K562 (cell line): ENCODE measurements around the gene SRC. TPM values are rescaled to one million over a fixed set of nuclear protein-coding genes. Genes with fewer than 3 reads are reported as not detected.

Experiments used
- ATAC-seq: fragments of 200-7000 bp; cut with Tn5 transposase; 3 replicates; pipeline ENCODE4 v1.9.1; 2020; ENCODE audit warnings: moderate library complexity
- BruUV-seq: library from RNA; stranded (reverse); fragments of 400-500 nt; replicated peaks from 2 replicates; lab custom pipeline; 2021; lab: Mats Ljungman, UMichigan
- CTCF ChIA-PET: fragments of 300-600 bp; formaldehyde crosslinking; extraction: SDS; loops from one replicate; lab custom pipeline; 2021; ENCODE audit warnings: low intra/inter-chr PET ratio; lab: Yijun Ruan, JAX
- POLR2A ChIA-PET: fragments of 300-600, 350-650 bp; sonication (Branson Sonifier 250); formaldehyde crosslinking; extraction: SDS; loops from one replicate; lab custom pipeline; 2021; ENCODE audit warnings: antibody characterized with exemption, inconsistent platforms; lab: Yijun Ruan, JAX
- DNase-seq, 4 experiments: peaks; one replicate each; pipeline versions ENCODE4 v3.0.0 to v3.0.0-alpha.2; 2011 to 2018; ENCODE audit warnings: low spot score in 3 of 4, mixed read lengths in 3 of 4; ENCODE audit errors: extremely low read depth in 1 of 4
- FAIRE-seq: peaks from 2 replicates; lab custom pipeline; 2011; peaks lifted over from hg19 to GRCh38; lab: Jason Lieb, UNC
- H2AFZ ChIP-seq: 2 replicates; pipeline ENCODE4 v1.6.0; 2011; ENCODE audit warnings: low read depth, low read length, control low read depth, inconsistent platforms
- H3K27ac ChIP-seq: fragments of 200-600 bp; 3 replicates; pipeline ENCODE4 v1.8.0; 2011; ENCODE audit warnings: low read depth, mild to moderate bottlenecking, control low read depth, inconsistent platforms, low read length, moderate library complexity, mixed read lengths; ENCODE audit errors: extremely low read depth
- H3K27me3 ChIP-seq, 2 experiments: fragments of 300-600 bp in 1 of 2; 2 replicates in 1 of 2; 3 replicates in 1 of 2; pipeline versions ENCODE4 v1.6.0 to v1.8.0; 2011; ENCODE audit warnings: inconsistent platforms in 2 of 2, low read length in 2 of 2, mild to moderate bottlenecking in 1 of 2, mixed read lengths in 1 of 2, moderate library complexity in 1 of 2; ENCODE audit not compliant: control insufficient read depth in 2 of 2, insufficient read depth in 2 of 2
- H3K36me3 ChIP-seq: fragments of 300-600 bp; 3 replicates; pipeline ENCODE4 v1.8.0; 2011; ENCODE audit warnings: mild to moderate bottlenecking, low read length, inconsistent platforms; ENCODE audit not compliant: control insufficient read depth, insufficient read depth
- H3K4me1 ChIP-seq, 2 experiments: fragments of 200-600 bp in 1 of 2; replicated peaks in 1 of 2; 2 replicates in 1 of 2; 3 replicates in 1 of 2; pipeline versions ENCODE4 v1.5.1 to v1.8.0; 2011; ENCODE audit warnings: inconsistent platforms in 2 of 2, low read length in 2 of 2, mild to moderate bottlenecking in 1 of 2, mixed read lengths in 1 of 2, moderate library complexity in 1 of 2; ENCODE audit not compliant: control insufficient read depth in 2 of 2, insufficient read depth in 2 of 2
- H3K4me2 ChIP-seq: 2 replicates; pipeline ENCODE4 v1.6.1; 2011; ENCODE audit warnings: low read length, control low read depth, inconsistent platforms, mixed read lengths; ENCODE audit not compliant: insufficient read depth
- H3K4me3 ChIP-seq: fragments of 200-600 bp; sonication (generic), shearing (Covaris generic); 2 replicates; pipeline ENCODE4 v1.5.1; 2016; ENCODE audit warnings: control low read depth, inconsistent platforms
- H3K79me2 ChIP-seq: fragments of 200-600 bp; 3 replicates; pipeline ENCODE4 v1.8.0; 2011; ENCODE audit warnings: low read length, inconsistent platforms; ENCODE audit not compliant: control insufficient read depth, insufficient read depth
- H3K9ac ChIP-seq, 2 experiments: 2 replicates each; pipeline versions ENCODE4 v1.6.0 to v1.6.1; 2011; ENCODE audit warnings: low read depth in 2 of 2, low read length in 2 of 2, control low read depth in 1 of 2, inconsistent platforms in 1 of 2, mild to moderate bottlenecking in 1 of 2, mixed read lengths in 1 of 2; ENCODE audit not compliant: insufficient read depth in 1 of 2
- H3K9me1 ChIP-seq: one replicate; pipeline ENCODE4 v1.6.0; 2011; ENCODE audit warnings: inconsistent platforms, mild to moderate bottlenecking, low read length, moderate library complexity; ENCODE audit not compliant: control insufficient read depth, insufficient read depth
- H3K9me3 ChIP-seq: replicated peaks from 2 replicates; pipeline ENCODE4 v1.5.1; 2011; ENCODE audit warnings: low read depth, low read length, inconsistent platforms; ENCODE audit not compliant: control insufficient read depth, insufficient read depth
- H4K20me1 ChIP-seq: replicated peaks from 2 replicates; pipeline ENCODE4 v1.6.1; 2011; ENCODE audit warnings: low read length, inconsistent platforms, mixed read lengths; ENCODE audit not compliant: control insufficient read depth, insufficient read depth
- C11orf30 ChIP-seq: fragments of 450-650 bp; IDR thresholded peaks from 2 replicates; pipeline ENCODE4 v1.6.1; 2016; ENCODE audit warnings: low read depth, mild to moderate bottlenecking
- E2F5 ChIP-seq: sonication (generic); formaldehyde crosslinking; IDR thresholded peaks from 2 replicates; pipeline ENCODE4 v1.8.0; 2022; ENCODE audit warnings: mild to moderate bottlenecking, missing genetic modification reagents
- MEF2A ChIP-seq: IDR thresholded peaks from 2 replicates; pipeline ENCODE4 v1.6.1; 2011; ENCODE audit warnings: low read depth, mild to moderate bottlenecking, low read length, moderate library complexity; ENCODE audit not compliant: control insufficient read depth
- NCOA6 ChIP-seq: fragments of 450-650 bp; IDR thresholded peaks from 2 replicates; pipeline ENCODE4 v1.6.1; 2017; ENCODE audit warnings: mild to moderate bottlenecking
- PHTF2 ChIP-seq: fragments of 250-450 bp; sonication (Bioruptor Pico); IDR thresholded peaks from 2 replicates; pipeline ENCODE4 v1.5.0; 2021; ENCODE audit warnings: mild to moderate bottlenecking
- RBM22 ChIP-seq: fragments of 200-400 bp; formaldehyde crosslinking; IDR thresholded peaks from 2 replicates; pipeline ENCODE4 v1.6.1; 2018; ENCODE audit warnings: low read length, low read depth; ENCODE audit not compliant: poor library complexity, severe bottlenecking
- XRCC3 ChIP-seq: fragments of 450-650 bp; IDR thresholded peaks from 2 replicates; pipeline ENCODE4 v1.6.1; 2017; ENCODE audit warnings: mild to moderate bottlenecking, moderate library complexity
- ZBTB11 ChIP-seq, 3 experiments: fragments of 200-800 bp in 1 of 3; fragments of 250-450 bp in 1 of 3; fragments of 450-650 bp in 1 of 3; sonication (Bioruptor Pico) in 1 of 3; sonication (Bioruptor generic) in 1 of 3; formaldehyde crosslinking in 1 of 3; IDR thresholded peaks; 2 replicates each; pipeline versions ENCODE4 v1.6.1 to v1.8.0; 2016 to 2022; ENCODE audit warnings: mild to moderate bottlenecking in 2 of 3, missing genetic modification characterization in 2 of 3, missing compliant biosample characterization in 1 of 3, moderate library complexity in 1 of 3
- WGBS: fragments of 100-300 bp; shearing (Covaris generic); methylation state at CpG from one replicate; pipeline ENCODE4 v1.1.6; 2016; ENCODE audit warnings: low coverage, mixed read lengths; ENCODE audit not compliant: insufficient coverage; ENCODE audit errors: missing lambda C conversion rate; 5-methylcytosine and 5-hydroxymethylcytosine counted together
- in situ Hi-C: fragments of 300-500 bp; cut with MboI; formaldehyde crosslinking; loops from 4 replicates; pipeline ENCODE4 v1.15.0; 2018; ENCODE audit warnings: inconsistent platforms, mixed read lengths
- intact Hi-C: fragments of 100-400 bp; cut with micrococcal nuclease; formaldehyde crosslinking; loops from 2 replicates; pipeline ENCODE4 v1.14.2; 2022
- polyA plus RNA-seq, 8 experiments: library from polyadenylated mRNA; depleted of rRNA in 4 of 8; stranded (reverse) in 5 of 8; unstranded in 3 of 8; fragments of >200 nt; fragmentation: Nextera tagmentation in 2 of 8; fragmentation: Illumina TruSeq in 1 of 8; extraction: Ambion mirVana in 2 of 8; extraction: Trizol in 1 of 8; gene quantifications; 2 replicates each; pipeline versions ENCODE4 v1.2.1 to v1.2.3, GENCODE V29; 2011 to 2014; ENCODE audit warnings: inconsistent platforms in 1 of 8, missing spikeins in 1 of 8
- total RNA-seq, 7 experiments: library from RNA; depleted of rRNA in 6 of 7; stranded (reverse); fragments of >200 nt in 6 of 7; fragmentation: Illumina TruSeq in 2 of 7; extraction: Trizol in 2 of 7; gene quantifications; 2 replicates each; pipeline versions ENCODE4 v1.2.1 to v1.2.3, GENCODE V29; 2011 to 2021; ENCODE audit warnings: low replicate concordance in 1 of 7

The SRC gene
- total and polyA plus RNA-seq, 9 of the 15 experiments (the other 6 are each of a cell fraction or from before 2014, with no cell fraction given), result 0.06 to 8.5 (median 3.1) TPM

GRCh38 chr20:37301558-37301957, 44.4 kb upstream of the SRC start:
- no peak overlapping the region for H3K4me3 ChIP-seq
- peaks cover 8 to 17% of the 10 kb centered on the region in 2 experiments; a peak in 3 of 5 replicates for H3K4me1 ChIP-seq
- no peak overlapping the region for H2AFZ ChIP-seq
- no peaks in the 10 kb centered on the region for H4K20me1 ChIP-seq
- no peak for FAIRE-seq
- no TSS peak for BruUV-seq
- no peak for DNase-seq
- no peak for ATAC-seq
- peaks cover 32% of the 10 kb centered on the region for H3K79me2 ChIP-seq
- peaks cover 72% of the 10 kb centered on the region for H3K36me3 ChIP-seq
- H3K9ac ChIP-seq, result no peak overlapping the region
- 89% methylated on average over 3 of the region's 3 CpGs for WGBS
- H3K27ac ChIP-seq, result no peak overlapping the region
- intact Hi-C loops (no loop called here), in situ Hi-C loops (no loop called here)
- POLR2A ChIA-PET, result interaction anchor here (0.6 kb wide), 1 partner anchor 45 kb away, joined by 3 read pairs; no protein-coding TSS in a partner anchor
- CTCF ChIA-PET, result no interaction called here
- H3K9me3 ChIP-seq, result no peaks in the 10 kb centered on the region
- H3K27me3 ChIP-seq, result no peaks in the 10 kb centered on the region
- H3K9me1 ChIP-seq, result no peaks in the 10 kb centered on the region
- TF ChIP-seq E2F5 (CRISPR knock-in tag), result no peak
- TF ChIP-seq ZBTB11 (CRISPR knock-in tag; IDR thresholded peaks at IDR 0.05), result no peak
- no peak for TF ChIP-seq MEF2A
- TF ChIP-seq XRCC3, result no peak
- TF ChIP-seq RBM22, result no peak
- no peak for TF ChIP-seq PHTF2
- no peak for TF ChIP-seq NCOA6
- no peak for TF ChIP-seq C11orf30
- H3K4me2 ChIP-seq, result no peak overlapping the region
